NCI-H526 (cell line): ENCODE data around the gene POU4F3.

ENCODE experiments used
- DNase-seq, 2 experiments: peaks; one replicate each; lab custom pipeline; 2025; lab: John Stamatoyannopoulos, UW

POU4F3 gene

GRCh38 chr5:146340260-146341081 is 1.8 kb downstream of the POU4F3 start:
- no peak for DNase-seq

- no peak for DNase-seq
Measured at GRCh38 chr5:146341854-146342253, 3.2 kb downstream of the POU4F3 start.

GRCh38 chr5:146342519-146342881 is 3.9 kb downstream of the POU4F3 start:
- no peak for DNase-seq

- peak in 1 of 2 experiments; percentile 48 for DNase-seq
Measured at GRCh38 chr5:146342882-146343865, 4.5 kb downstream of the POU4F3 start.

GRCh38 chr5:146344155-146345118 is 5.8 kb downstream of the POU4F3 start:
- peak in 1 of 2 experiments; percentile 39 for DNase-seq

- DNase-seq: no peak
Measured at GRCh38 chr5:146345240-146345577, 6.6 kb downstream of the POU4F3 start.

GRCh38 chr5:146345578-146346366 is 7.1 kb downstream of the POU4F3 start:
- DNase-seq: no peak

GRCh38 chr5:146357126-146357525 is 18.5 kb downstream of the POU4F3 start:
- no peak for DNase-seq

GRCh38 chr5:146359836-146360235 is 21.2 kb downstream of the POU4F3 start:
- no peak for DNase-seq

- DNase-seq: no peak
Measured at GRCh38 chr5:146363161-146363874, 24.7 kb downstream of the POU4F3 start.

GRCh38 chr5:146365618-146366017 is 27.0 kb downstream of the POU4F3 start:
- DNase-seq: no peak

GRCh38 chr5:146366904-146367303 is 28.3 kb downstream of the POU4F3 start:
- no peak for DNase-seq

GRCh38 chr5:146368137-146368536 is 29.5 kb downstream of the POU4F3 start:
- no peak for DNase-seq

- no peak for DNase-seq
Measured at GRCh38 chr5:146369691-146370090, 31.1 kb downstream of the POU4F3 start.

- DNase-seq: no peak
Measured at GRCh38 chr5:146376821-146377220, 38.2 kb downstream of the POU4F3 start.

GRCh38 chr5:146378986-146379385 is 40.3 kb downstream of the POU4F3 start:
- DNase-seq: no peak

- DNase-seq: no peak
Measured at GRCh38 chr5:146380714-146381113, 42.1 kb downstream of the POU4F3 start.

GRCh38 chr5:146388386-146388785 is 49.7 kb downstream of the POU4F3 start:
- DNase-seq: no peak

GRCh38 chr5:146390469-146390868 is 51.8 kb downstream of the POU4F3 start:
- DNase-seq: no peak
